GM13976 (cell line): ENCODE data around the gene POLA1.

Experiments used
- DNase-seq: peaks from one replicate; pipeline ENCODE4 v3.0.0; 2012; ENCODE audit warnings: low spot score
- in situ Hi-C: fragments of 300-500 bp; cut with MboI; formaldehyde crosslinking; loops from one replicate; pipeline ENCODE4 v1.12.0; 2022; ENCODE audit warnings: low sequenced_read_pairs, mixed read lengths, inconsistent platforms; ENCODE audit not compliant: unreplicated experiment
- TF ChIP-seq, protein P1 (sequence below): IDR thresholded peaks from 2 replicates; pipeline ENCODE4 v1.5.1; 2012; ENCODE audit warnings: borderline replicate concordance, mild to moderate bottlenecking; ENCODE audit not compliant: insufficient read depth; ENCODE audit errors: extremely low read depth, missing control alignments, control extremely low read depth

The POLA1 gene

DNA sequence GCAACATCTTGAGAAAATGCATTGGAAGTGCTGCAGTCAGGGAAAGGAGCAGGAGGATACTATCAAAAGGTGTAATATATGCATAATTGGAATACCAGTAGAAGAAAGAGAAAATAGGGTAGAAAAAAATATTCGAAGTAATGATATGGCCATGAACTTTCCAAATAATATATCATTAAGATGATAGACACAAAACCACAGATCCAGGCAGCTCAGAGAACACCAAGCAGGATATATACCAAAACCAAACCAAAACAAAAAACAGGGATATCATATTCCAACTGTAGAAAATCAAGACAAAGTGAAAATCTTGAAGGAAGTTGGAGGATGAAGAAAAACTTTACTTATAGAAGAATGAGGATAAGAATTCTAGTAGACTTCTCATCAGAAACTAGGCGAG lies 9.7 kb upstream of the POLA1 start:
- DNase-seq: no peak
- in situ Hi-C loops: no loop called here
- TF ChIP-seq, protein P1, sequence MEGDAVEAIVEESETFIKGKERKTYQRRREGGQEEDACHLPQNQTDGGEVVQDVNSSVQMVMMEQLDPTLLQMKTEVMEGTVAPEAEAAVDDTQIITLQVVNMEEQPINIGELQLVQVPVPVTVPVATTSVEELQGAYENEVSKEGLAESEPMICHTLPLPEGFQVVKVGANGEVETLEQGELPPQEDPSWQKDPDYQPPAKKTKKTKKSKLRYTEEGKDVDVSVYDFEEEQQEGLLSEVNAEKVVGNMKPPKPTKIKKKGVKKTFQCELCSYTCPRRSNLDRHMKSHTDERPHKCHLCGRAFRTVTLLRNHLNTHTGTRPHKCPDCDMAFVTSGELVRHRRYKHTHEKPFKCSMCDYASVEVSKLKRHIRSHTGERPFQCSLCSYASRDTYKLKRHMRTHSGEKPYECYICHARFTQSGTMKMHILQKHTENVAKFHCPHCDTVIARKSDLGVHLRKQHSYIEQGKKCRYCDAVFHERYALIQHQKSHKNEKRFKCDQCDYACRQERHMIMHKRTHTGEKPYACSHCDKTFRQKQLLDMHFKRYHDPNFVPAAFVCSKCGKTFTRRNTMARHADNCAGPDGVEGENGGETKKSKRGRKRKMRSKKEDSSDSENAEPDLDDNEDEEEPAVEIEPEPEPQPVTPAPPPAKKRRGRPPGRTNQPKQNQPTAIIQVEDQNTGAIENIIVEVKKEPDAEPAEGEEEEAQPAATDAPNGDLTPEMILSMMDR: no peak

DNA sequence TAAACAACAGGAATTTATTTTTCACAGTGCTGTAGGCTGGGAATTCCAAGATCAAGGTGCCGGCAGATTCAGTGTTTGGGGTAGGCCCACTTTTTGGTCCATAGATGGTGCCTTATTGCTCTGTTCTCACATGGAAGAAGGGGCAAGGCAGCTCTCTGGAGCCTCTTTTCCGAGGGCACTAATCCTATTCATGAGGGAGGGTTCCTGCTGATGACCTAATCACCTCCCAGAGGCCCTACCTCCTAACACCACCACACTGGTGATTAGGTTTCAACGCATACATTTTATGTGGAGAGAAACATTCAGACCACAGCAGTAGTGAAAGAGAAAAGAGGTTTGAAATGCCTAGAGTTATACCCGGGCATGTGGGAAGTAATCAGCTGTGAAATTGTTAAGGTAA lies 1.4 kb upstream of the POLA1 start:
- in situ Hi-C loops: no loop called here
- no peak for DNase-seq

DNA sequence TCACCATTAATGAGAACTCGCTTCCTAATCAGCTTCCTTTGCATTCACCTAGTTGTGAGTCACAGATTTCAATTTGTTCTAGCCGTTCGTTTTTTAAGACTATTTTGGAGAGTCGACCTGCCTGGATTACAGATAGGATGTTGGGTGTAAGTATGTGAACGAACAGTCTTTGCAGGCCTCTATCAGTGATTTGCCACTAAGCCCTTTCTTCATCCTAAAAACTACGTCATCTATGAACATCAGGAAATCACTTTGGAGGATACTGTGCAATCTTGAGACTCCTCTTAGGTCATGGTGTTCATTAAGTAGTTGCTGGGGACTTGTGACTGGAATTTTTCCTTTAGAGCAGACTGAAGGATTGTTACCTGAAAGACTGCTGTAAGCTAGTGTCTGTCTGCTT lies 1.1 kb downstream of the POLA1 start:
- TF ChIP-seq, protein P1: no peak
- no peak for DNase-seq
- in situ Hi-C loops: no loop called here

More for the DNA sequence above, 1.4 kb upstream of the POLA1 start:
- TF ChIP-seq, protein P1: no peak

DNA sequence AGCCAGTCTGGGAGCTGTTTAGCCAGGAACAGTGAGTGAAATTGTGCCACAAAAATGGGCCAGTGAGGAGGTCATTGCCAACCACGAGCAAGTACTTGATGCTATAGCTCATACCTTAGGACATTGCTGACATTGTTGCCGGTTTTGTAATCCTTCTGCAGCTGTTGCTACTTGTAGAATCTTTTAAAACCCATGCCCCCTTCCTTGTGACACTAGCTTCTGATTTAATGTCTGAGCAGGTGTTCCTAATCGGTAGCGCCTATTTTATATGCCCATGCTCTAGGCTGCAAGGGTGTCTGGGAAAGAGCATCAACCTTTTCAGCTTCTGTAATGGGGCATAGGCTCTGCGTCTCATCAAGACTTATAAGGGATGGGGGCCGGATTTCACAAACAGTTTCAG lies 2.6 kb downstream of the POLA1 start:
- TF ChIP-seq, protein P1: no peak
- in situ Hi-C loops: no loop called here
- no peak for DNase-seq

DNA sequence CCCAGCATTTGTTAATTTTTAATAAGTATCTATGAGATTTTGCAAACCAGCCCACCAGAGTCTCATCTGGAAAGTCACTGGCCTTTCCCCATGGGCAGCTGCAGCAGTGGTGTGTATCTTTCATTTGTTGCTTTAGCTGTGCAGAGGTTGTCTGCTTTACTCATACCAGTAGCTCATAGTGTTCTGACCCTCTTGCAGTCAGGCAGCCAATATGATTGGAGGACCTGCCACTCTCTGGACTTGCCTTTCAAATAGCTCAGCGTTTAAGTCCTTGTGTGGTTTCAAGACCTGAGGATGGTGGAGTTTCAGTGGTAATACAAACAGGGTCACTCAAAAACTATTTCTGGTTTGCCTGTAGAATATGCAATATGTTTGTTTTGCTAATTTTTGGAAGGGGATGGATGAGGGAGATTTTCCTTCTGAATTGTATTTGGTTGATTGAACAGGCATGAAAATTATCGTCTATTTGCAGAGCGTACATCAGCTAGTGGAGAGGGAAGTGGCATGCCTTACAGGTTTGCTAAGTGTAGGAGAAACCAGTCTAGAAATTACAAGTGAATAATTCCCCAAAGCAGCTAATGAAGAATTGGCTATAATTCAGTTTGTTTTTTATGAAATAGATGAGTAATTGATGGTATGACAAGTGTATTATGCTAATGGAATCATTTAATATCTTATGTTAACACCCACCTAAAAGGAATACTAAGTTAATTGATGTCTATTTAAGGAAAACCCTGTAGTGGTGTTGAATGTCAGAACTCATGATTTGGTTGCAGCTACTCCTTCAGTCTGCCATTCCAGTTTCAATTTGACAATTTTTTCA lies 8.9 kb downstream of the POLA1 start:
- TF ChIP-seq, protein P1: no peak
- DNase-seq: peak; percentile 33
- in situ Hi-C loops: no loop called here

DNA sequence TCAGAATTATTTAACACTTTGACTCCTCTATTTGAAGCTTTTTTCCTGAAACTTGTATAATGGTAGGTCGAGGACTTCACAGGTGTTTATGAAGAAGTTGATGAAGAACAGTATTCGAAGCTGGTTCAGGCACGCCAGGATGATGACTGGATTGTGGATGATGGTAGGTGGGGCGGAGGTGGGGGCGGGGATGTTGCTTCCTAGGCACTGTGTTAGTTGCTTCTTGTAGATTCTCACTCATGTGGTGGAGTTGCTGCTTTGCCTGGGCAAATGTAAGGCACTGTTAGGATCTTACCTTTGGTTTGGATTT lies 9.4 kb downstream of the POLA1 start:
- no peak for DNase-seq
- TF ChIP-seq, protein P1: no peak
- in situ Hi-C loops: no loop called here

DNA sequence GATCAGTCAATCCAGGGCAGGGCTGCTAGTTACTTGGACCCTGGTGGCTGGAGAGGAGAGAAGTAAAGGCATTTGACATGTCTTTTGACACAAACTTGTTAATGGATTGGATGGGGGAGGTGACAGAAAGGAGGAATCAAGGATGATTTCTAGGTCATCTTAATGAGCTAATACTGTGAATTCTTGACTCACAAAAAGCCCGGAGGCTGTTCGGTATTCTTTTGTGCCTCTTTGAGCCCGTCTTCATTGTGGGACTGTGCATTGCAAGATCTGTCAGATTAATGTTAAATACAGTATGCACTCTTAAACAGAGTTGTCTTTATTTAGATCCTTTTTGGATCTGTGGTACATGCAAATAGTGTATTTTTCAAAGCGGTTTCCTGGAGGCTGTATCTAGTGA lies 25.1 kb downstream of the POLA1 start:
- TF ChIP-seq, protein P1: no peak
- in situ Hi-C loops: no loop called here
- DNase-seq: no peak
